Peyer's patch (tissue), 4 donors: Measurements from ENCODE around the gene AUTS2.

Source experiments
- CTCF ChIP-seq, 6 experiments: fragments of 450-650 bp in 4 of 6; fragments of 200-600 bp in 2 of 6; sonication (generic) in 1 of 6; IDR thresholded peaks; one replicate each; pipeline ENCODE4 v1.5.1; 2017 to 2019; ENCODE audit warnings: antibody characterized with exemption in 6 of 6, mild to moderate bottlenecking in 3 of 6, moderate library complexity in 1 of 6
- POLR2A ChIP-seq, 2 donors: fragments of 450-650 bp; IDR thresholded peaks; one replicate each; pipeline ENCODE4 v1.5.1; 2017; ENCODE audit warnings: antibody characterized with exemption in 2 of 2, mild to moderate bottlenecking in 2 of 2, moderate library complexity in 2 of 2

GRCh38 chr7:70775570-70776156 lies 1177.4 kb downstream of the AUTS2 start:
- TF ChIP-seq CTCF (IDR thresholded peaks at IDR 0.05) = peak in 3 of 6 experiments; percentile 20 to 23 (median 20)
- no peak for TF ChIP-seq POLR2A (IDR thresholded peaks at IDR 0.05)
